HepG2 (cell line): ENCODE measurements around the gene ZNF446. TPM values are rescaled to one million over a fixed set of nuclear protein-coding genes. Genes with fewer than 3 reads are reported as not detected.
A peak's percentile ranks its signal among the peaks of the same experiment; 100 is the strongest.

Experiments used
- BRD4 ChIP-seq: sonication (generic); formaldehyde crosslinking; IDR thresholded peaks from 2 replicates; pipeline ENCODE4 v1.4.0; 2020; ENCODE audit warnings: missing genetic modification reagents
- DPF2 ChIP-seq: sonication (generic); formaldehyde crosslinking; IDR thresholded peaks from 2 replicates; pipeline ENCODE4 v1.4.0; 2020; ENCODE audit warnings: mild to moderate bottlenecking, low read depth, missing genetic modification reagents, borderline replicate concordance
- EEA1 ChIP-seq: sonication (generic); formaldehyde crosslinking; IDR thresholded peaks from 2 replicates; pipeline ENCODE4 v1.5.1; 2020; ENCODE audit warnings: mild to moderate bottlenecking, missing genetic modification reagents, borderline replicate concordance
- MED1 ChIP-seq: sonication (generic); formaldehyde crosslinking; IDR thresholded peaks from 2 replicates; pipeline ENCODE4 v1.4.0; 2020; ENCODE audit warnings: missing genetic modification reagents
- PTBP1 ChIP-seq: fragments of 200-400 bp; formaldehyde crosslinking; IDR thresholded peaks from 2 replicates; pipeline ENCODE4 v1.6.1; 2018; ENCODE audit warnings: low read length, low read depth; ENCODE audit not compliant: poor library complexity, severe bottlenecking
- SNAPC2 ChIP-seq: sonication (generic); formaldehyde crosslinking; IDR thresholded peaks from 2 replicates; pipeline ENCODE4 v1.8.1; 2022; ENCODE audit warnings: mild to moderate bottlenecking, missing genetic modification reagents
- ZBTB42 ChIP-seq: sonication (generic); formaldehyde crosslinking; IDR thresholded peaks from 2 replicates; pipeline ENCODE4 v1.5.0; 2020; ENCODE audit warnings: mild to moderate bottlenecking, missing genetic modification reagents
- ZNF20 ChIP-seq: sonication (generic); formaldehyde crosslinking; IDR thresholded peaks from 2 replicates; pipeline ENCODE4 v1.4.0; 2020; ENCODE audit warnings: mild to moderate bottlenecking, moderate library complexity, missing genetic modification reagents
- ZNF570 ChIP-seq: sonication (generic); formaldehyde crosslinking; IDR thresholded peaks from 2 replicates; pipeline ENCODE4 v1.4.0; 2020; ENCODE audit warnings: mild to moderate bottlenecking, missing genetic modification reagents, borderline replicate concordance
- ZNF672 ChIP-seq: sonication (generic); formaldehyde crosslinking; IDR thresholded peaks from 2 replicates; pipeline ENCODE4 v1.8.1; 2022; ENCODE audit warnings: missing genetic modification reagents
- polyA plus RNA-seq, 8 experiments: library from polyadenylated mRNA; depleted of rRNA in 3 of 8; stranded (reverse) in 7 of 8; unstranded in 1 of 8; fragments of >200 nt; fragmentation: Illumina TruSeq in 4 of 8; extraction: Trizol in 4 of 8; gene quantifications; 2 replicates each; pipeline versions ENCODE4 v1.2.1 to v1.2.3, GENCODE V29; 2011 to 2016; ENCODE audit warnings: low read depth in 4 of 8, missing spikeins in 1 of 8, mixed read lengths in 1 of 8; ENCODE audit not compliant: insufficient read depth in 1 of 8
- total RNA-seq, 5 experiments: library from RNA; depleted of rRNA; stranded (reverse); fragments of >200 nt; fragmentation: Illumina TruSeq; extraction: Trizol; gene quantifications; 2 replicates each; pipeline ENCODE4 v1.2.3, GENCODE V29; 2016; ENCODE audit warnings: low read depth in 1 of 5
- TF ChIP-seq, protein P1 (sequence below): sonication (generic); IDR thresholded peaks from 2 replicates; pipeline ENCODE4 v1.6.1; 2016; ENCODE audit warnings: low read depth, borderline replicate concordance
- TF ChIP-seq, protein P2 (sequence below): IDR thresholded peaks from 2 replicates; pipeline ENCODE4 v1.6.1; 2016; ENCODE audit warnings: missing biosample characterization, missing genetic modification reagents, low read depth

Gene ZNF446
- total and polyA plus RNA-seq, 2 of the 13 experiments (the other 11 are each of a cell fraction or from before 2014, with no cell fraction given) = 3.0 to 3.6 TPM

DNA sequence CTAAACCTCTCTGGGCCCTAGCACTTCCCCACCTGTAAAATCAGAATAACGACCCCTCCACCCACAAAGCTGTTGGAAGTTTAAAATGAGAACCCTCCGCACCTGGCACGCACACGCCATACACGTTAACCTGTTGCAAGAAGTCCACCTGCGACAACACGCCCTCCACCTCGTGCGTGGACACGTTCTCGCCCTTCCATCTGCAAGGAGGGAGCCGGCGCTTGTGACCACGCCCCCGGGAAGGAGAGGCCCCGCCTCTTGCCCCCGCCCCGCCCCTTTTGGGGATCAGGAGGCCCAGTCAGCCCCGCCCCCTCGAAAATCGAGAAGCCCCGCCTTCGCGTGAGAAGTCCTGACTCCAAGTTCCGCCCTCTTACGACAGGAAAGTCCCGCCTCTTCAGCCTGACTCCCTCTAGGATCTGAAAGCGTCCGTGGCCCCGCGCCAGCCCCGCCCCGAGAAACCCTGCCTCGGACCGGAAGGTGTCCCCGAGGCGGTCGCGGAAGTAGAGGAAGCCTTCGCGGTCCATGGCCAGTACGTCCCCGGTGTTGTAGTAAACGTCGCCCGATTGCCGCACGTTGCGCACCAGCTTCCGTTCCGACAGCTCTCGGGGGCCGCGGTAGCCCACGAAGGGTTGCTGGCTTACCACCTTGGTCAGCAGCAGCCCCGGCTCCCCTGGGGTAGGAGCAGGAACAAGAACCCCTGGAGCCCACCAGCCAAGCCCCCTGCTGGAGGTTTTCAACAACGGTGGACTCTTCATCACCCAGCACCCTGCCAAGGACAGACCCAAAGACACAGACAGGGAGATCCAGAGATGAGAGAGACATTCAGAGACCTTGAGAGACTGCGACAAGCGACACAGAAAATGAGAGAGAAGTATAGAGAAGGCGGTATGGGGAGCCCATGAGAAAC lies 23.1 kb downstream of the ZNF446 start (continued):
- TF ChIP-seq ZBTB42 (CRISPR knock-in tag) (no peak), ZNF672 (CRISPR knock-in tag) (no peak), DPF2 (CRISPR knock-in tag) (no peak), ZNF20 (no peak), ZNF570 (CRISPR knock-in tag) (no peak), SNAPC2 (CRISPR knock-in tag) (no peak; the same call in 1 of the 2 replicates), BRD4 (peak; percentile 83), EEA1 (CRISPR knock-in tag) (no peak), MED1 (CRISPR knock-in tag) (peak; percentile 86), PTBP1 (no peak)
- TF ChIP-seq, protein P1, sequence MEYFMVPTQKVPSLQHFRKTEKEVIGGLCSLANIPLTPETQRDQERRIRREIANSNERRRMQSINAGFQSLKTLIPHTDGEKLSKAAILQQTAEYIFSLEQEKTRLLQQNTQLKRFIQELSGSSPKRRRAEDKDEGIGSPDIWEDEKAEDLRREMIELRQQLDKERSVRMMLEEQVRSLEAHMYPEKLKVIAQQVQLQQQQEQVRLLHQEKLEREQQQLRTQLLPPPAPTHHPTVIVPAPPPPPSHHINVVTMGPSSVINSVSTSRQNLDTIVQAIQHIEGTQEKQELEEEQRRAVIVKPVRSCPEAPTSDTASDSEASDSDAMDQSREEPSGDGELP = peak; percentile 48; the same call in 1 of the 2 replicates
- TF ChIP-seq, protein P2, sequence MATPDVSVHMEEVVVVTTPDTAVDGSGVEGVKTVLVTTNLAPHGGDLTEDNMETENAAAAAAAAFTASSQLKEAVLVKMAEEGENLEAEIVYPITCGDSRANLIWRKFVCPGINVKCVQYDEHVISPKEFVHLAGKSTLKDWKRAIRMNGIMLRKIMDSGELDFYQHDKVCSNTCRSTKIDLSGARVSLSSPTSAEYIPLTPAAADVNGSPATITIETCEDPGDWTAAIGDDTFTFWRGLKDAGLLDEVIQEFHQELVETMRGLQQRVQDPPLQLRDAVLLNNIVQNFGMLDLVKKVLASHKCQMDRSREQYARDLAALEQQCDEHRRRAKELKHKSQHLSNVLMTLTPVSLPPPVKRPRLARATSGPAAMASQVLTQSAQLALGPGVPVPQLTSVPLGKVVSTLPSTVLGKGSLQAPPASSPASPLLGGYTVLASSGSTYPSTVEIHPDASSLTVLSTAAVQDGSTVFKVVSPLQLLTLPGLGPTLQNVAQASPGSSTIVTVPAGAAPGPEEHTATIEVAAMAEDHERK (CRISPR knock-in tag) = peak; percentile 70; the same call in 1 of the 2 replicates
